ENCODE results near the gene ADAMTS4. TPM values are rescaled to one million over a fixed set of nuclear protein-coding genes. Genes with fewer than 3 reads are reported as not detected.

ADAMTS4 gene
- total RNA-seq, 1 donor from 2014 or later: 1.2 TPM

- H3K27me3 Mint-ChIP-seq (ENCODE audit: unreplicated experiment): no peaks in the 10 kb centered on the region
- peaks cover 40% of the 10 kb centered on the region for H3K4me1 Mint-ChIP-seq (ENCODE audit: unreplicated experiment)
- peak overlapping the region; percentile 100 for H3K4me3 Mint-ChIP-seq (ENCODE audit: unreplicated experiment)
- H3K36me3 Mint-ChIP-seq (ENCODE audit: unreplicated experiment): peaks cover 24% of the 10 kb centered on the region
- H3K27ac Mint-ChIP-seq (ENCODE audit: unreplicated experiment): peak overlapping the region; percentile 97
- no peak for DNase-seq (ENCODE audit: extremely low spot score, unreplicated experiment)
- no peaks in the 10 kb centered on the region for H3K9me3 Mint-ChIP-seq (ENCODE audit: unreplicated experiment)
- TF ChIP-seq CTCF (IDR thresholded peaks at IDR 0.05): no peak
Measured at GRCh38 chr1:161176468-161177111, 22.3 kb downstream of the ADAMTS4 start.

DNA sequence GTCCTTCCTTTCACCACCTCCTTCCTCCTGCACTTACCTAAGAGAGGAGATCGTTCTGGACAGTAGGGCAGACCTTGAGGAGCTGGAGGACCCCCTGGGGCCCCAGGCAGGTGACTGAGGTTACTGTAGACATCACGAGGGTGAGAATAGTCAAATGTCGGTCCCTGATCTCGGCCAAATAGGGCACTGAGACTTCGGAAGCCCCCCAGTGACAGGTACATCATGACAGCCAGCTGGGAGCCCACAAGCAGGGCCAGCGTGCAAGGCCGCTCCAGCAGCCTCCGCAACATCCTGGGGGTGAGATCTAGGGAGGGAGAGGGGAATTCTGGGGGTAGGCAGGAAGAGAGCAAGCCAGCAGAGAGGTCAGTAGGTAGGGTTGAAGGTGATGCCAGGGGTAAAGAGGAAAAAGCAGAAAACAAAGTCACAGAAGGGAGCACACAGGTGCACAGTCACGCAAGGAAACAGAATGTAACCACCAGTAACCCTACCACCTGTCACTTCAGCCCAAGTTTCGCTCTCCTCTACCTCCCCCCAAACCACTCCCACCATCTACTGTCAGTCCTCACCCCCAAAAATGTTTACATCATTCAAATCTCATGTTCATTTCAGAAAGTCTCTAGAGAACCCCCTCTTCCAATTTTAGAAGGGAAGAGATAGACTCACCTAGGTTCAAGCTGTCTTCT is 22.9 kb downstream of the ADAMTS4 start:
- Mint-ChIP-seq H3K27me3 (ENCODE audit: unreplicated experiment) (no peaks in the 10 kb centered on the region), H3K36me3 (ENCODE audit: unreplicated experiment) (peaks cover 31% of the 10 kb centered on the region), H3K9me3 (ENCODE audit: unreplicated experiment) (no peaks in the 10 kb centered on the region), H3K4me1 (ENCODE audit: unreplicated experiment) (peaks cover 40% of the 10 kb centered on the region), H3K4me3 (ENCODE audit: unreplicated experiment) (peak overlapping the region; percentile 100), H3K27ac (ENCODE audit: unreplicated experiment) (peak overlapping the region; percentile 50)
- no peak for TF ChIP-seq CTCF (IDR thresholded peaks at IDR 0.05)
- DNase-seq (ENCODE audit: extremely low spot score, unreplicated experiment): no peak

DNA sequence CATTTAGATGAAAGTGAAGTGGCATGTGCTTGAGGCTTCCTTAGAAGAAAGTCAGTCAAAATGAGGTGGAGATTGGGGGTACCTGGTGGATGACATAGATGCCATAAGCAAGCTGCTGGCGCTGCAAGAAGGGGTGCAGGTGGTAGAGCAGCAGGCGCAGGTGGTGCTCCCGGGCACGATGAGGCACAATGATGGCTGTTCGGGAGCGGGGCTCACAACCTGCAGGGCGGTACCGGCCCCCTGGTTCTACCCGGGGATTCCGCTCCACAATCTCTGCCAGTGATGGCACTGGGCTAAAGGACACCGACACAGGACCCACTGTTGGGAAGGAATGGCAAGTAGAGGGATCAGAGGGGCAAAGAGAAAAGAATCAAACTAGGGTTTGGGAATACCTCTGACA is 23.9 kb downstream of the ADAMTS4 start:
- Mint-ChIP-seq H3K36me3 (ENCODE audit: unreplicated experiment) (peaks cover 33% of the 10 kb centered on the region), H3K27me3 (ENCODE audit: unreplicated experiment) (no peaks in the 10 kb centered on the region), H3K4me1 (ENCODE audit: unreplicated experiment) (peaks cover 40% of the 10 kb centered on the region), H3K27ac (ENCODE audit: unreplicated experiment) (no peak overlapping the region), H3K4me3 (ENCODE audit: unreplicated experiment) (no peak overlapping the region), H3K9me3 (ENCODE audit: unreplicated experiment) (no peaks in the 10 kb centered on the region)
- DNase-seq (ENCODE audit: extremely low spot score, unreplicated experiment): no peak
- no peak for TF ChIP-seq CTCF (IDR thresholded peaks at IDR 0.05)

- Mint-ChIP-seq H3K27ac (ENCODE audit: unreplicated experiment) (peak overlapping the region; percentile 66), H3K9me3 (ENCODE audit: unreplicated experiment) (no peaks in the 10 kb centered on the region), H3K36me3 (ENCODE audit: unreplicated experiment) (peaks cover 37% of the 10 kb centered on the region), H3K27me3 (ENCODE audit: unreplicated experiment) (no peaks in the 10 kb centered on the region), H3K4me1 (ENCODE audit: unreplicated experiment) (peaks cover 40% of the 10 kb centered on the region), H3K4me3 (ENCODE audit: unreplicated experiment) (no peak overlapping the region)
- DNase-seq (ENCODE audit: extremely low spot score, unreplicated experiment): no peak
- TF ChIP-seq CTCF (IDR thresholded peaks at IDR 0.05): no peak
Measured at GRCh38 chr1:161173711-161174110, 25.1 kb downstream of the ADAMTS4 start.

DNA sequence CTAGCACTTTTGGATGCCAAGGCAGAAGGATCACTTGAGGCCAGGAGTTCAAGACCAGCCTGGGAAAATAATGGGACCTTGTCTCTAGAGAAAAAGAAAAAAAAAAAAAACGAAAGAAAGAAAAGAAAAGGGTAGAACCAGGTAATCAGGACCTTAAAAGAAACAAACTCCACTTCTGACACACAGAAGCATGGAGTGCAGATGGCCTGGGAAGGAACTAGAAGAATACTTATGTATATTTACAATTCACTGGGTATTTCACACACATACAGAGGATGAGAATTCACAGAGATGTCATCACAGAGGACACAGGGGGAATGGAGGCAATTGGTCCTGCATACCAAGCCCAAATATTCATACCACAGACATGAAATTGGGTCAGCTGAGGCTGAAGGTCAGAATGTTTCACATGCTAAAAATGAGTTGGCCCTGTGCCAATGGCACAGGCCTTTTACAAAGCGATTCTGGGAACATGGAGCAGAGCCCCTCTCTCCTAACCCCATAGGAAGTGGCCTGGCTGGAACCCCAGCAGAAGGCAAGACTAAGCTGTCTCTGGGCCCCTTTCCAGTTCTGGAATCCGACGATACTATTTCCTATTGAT is 26.0 kb downstream of the ADAMTS4 start:
- H3K4me1 Mint-ChIP-seq (ENCODE audit: unreplicated experiment): peaks cover 44% of the 10 kb centered on the region

More for the DNA sequence above, 26.0 kb downstream of the ADAMTS4 start:
- Mint-ChIP-seq H3K4me3 (ENCODE audit: unreplicated experiment) (no peak overlapping the region), H3K36me3 (ENCODE audit: unreplicated experiment) (peaks cover 37% of the 10 kb centered on the region), H3K9me3 (ENCODE audit: unreplicated experiment) (no peaks in the 10 kb centered on the region), H3K27me3 (ENCODE audit: unreplicated experiment) (no peaks in the 10 kb centered on the region), H3K27ac (ENCODE audit: unreplicated experiment) (peak overlapping the region; percentile 66)
- no peak for DNase-seq (ENCODE audit: extremely low spot score, unreplicated experiment)
- no peak for TF ChIP-seq CTCF (IDR thresholded peaks at IDR 0.05)

Measured in osteocyte (in vitro differentiated cells).